HG03159 (cell line): Measurements from ENCODE around the gene KIAA1671.

Source experiments
- ATAC-seq: cut with Tn5 transposase; IDR thresholded peaks from one replicate; pipeline ENCODE4 v1.9.1; 2021; ENCODE audit warnings: mild to moderate bottlenecking, moderate library complexity; ENCODE audit not compliant: unreplicated experiment

The KIAA1671 gene

DNA sequence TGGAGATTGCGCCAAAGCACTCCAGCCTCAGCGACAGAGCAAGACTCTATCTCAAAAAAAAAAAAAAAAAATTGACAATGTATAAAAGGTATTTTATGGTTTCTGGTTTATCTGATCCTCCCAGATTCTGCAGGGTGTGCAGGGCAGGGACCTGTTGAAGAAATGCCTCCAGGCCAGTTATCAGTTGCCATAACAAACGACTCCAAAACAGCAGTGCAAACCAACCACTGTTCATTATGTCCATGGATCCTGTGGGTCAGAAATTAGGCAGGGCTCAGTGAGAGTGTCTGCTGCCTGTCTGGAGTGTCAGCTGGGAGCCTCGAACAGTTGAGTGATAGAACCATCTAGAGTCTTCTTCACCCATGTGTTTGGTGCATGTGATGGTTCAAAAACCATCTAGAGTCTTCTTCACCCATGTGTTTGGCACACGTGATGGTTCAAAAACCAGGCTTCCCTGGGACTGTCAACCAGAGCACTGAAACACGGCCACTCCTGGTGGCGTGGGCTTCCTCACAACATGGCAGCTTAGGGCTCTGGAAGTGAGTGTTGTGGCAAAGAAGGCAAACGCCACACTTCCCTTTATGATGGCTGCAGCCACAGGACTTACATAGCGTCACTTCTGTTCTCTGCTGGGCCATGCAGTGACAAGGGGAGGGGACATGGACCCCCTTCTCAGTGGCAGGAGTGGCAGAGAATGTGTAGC, 132.0 kb downstream of the KIAA1671 start:
- no peak for ATAC-seq

DNA sequence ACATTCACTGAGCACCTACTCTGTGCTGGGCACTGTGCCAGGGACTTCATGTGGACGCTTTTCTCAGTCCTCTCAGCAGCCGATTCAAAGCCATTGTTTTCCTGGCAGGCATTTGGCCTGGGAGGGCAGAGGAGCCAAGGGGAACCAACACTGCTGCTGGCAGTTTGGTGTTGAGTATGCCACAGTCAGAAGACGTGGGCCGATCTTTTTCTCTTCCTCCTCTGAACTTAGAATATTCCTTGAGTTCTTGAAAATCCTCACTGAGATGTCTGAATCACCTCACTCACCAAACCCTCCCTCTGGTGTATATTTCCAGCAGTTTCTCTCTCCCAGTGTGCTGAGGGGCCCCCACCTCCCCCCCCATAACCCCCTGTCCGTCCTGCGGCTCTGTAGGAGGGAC, 132.6 kb downstream of the KIAA1671 start:
- no peak for ATAC-seq

DNA sequence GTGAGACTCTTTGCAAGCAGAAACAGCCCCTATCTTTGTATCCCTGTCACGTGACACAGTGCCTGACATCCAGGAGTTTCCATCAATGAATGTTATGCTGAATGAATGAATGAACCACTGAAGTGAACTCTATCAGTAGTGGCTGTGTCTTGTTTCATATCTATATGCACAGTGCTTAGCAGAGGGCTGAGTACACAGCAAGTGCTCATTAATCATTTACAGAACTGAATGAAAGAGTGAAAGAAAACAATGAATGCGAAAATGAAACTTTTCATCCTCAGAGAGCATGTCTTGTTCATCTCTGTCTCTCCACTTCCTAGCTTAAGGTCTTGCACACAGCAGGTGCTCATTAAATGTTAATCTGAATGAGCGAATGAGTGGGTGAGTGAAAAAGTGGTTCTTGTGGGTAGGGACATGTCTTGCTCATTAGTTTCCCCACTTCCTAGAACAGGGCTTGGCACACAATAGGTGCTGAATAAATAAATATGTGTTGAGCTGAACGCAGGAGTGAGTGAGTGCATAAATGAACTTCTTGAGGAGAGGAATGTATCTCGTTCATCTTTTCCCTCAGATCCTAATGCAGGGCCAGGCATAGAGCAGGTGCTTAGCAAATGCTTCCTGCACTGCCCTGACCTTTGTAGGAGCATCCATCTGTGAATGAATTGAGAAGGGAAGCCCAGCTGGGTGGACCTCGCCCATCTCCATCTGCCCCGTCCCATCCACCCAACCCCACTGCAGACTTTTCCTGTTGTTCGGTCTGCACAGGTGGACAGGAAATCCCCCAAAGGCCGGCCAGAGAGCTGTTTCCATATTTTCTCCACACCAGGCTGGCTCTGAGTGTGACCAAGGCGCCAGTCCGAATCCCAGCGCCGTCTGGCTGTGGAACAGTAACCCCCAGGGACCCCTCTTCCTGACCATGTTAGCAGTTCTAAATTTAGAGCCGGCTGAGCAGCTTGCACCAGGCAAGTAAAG, 133.7 kb downstream of the KIAA1671 start:
- ATAC-seq, result peak; percentile 75

DNA sequence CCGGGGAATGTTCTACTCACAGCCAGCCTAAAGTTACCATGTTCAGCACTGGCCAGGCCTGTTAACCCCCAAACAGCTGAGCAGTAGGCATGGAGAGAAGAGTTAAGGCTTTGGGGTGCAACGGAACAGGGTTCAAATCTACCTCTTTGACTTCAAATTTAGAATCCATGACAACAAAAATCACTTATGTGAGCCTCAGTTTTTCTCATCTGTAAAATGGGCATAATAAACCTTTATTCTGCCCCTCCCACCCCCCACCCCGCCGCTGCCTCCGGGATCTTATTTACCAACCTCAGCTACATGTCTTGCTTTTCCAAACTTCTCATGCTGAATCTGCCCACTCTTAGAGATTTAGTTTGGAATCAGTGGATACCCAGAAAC, 134.4 kb downstream of the KIAA1671 start:
- no peak for ATAC-seq

DNA sequence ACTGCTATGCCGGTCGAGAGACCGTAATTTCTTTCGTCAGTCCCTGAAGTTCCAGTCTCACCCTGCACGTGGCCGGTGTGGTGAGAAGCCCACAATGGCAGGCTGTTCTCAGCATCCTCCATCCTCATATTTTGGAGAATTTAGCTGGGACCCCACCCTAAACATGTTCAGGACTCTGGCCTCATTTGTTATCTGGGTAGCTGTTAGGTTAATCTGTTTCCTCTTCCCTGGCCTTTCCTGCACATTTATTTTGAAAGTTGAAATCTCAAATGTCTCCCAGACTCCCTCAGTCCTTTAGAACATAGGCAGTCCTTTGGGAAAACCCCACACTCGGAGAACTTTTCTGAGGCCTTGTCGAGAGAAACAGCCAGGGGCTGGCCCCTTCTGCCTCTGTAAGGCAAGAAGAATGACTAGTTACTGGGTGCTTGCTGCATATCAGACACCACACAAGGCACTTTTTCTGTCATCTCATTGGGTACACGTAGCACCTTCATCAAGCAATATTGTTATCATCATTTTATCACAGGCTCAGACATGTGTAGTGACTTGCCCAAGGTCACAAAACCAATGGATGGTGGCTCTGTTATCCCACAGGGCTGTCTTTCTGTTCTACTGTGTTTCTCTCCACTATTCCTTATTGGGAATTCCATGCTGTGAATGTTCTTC, 137.8 kb downstream of the KIAA1671 start:
- no peak for ATAC-seq

DNA sequence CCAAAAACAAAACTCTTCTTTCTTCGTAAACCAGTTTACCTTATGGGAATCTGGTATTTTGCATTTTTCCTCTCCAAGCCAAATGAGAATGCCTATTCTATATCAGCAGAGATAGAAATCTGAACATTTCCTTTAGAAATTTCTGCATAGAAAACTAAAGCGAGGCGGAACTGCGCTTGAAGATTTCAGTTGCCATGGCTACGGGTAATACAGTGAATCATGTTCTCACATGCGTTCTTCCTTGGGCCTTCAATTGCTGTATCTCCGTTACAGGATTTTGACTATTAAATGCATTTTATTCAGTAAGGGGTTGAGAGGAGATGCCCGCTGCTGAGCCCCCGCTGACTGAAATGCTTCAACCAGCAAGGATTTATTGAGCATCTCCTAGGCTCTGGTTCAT, 138.9 kb downstream of the KIAA1671 start:
- no peak for ATAC-seq

DNA sequence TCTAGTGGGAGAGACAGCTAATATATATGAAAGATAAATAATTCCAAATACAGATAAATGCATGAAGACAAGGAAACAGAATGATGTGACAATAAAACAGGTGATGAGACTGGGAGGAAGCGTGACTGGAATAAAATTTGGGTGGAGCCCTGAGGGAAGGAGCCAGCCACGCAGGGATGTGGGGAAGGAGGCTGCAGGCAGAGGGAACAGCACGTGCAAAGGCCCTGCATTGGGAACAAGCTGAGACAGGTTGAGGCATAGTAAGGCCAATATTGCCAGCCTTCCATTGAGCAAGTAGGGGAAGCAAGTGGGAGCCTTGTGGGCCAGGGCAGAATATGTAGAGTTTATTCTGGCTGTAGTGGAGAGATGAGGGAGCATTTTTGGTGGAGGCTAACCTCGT, 139.6 kb downstream of the KIAA1671 start:
- ATAC-seq, result no peak

DNA sequence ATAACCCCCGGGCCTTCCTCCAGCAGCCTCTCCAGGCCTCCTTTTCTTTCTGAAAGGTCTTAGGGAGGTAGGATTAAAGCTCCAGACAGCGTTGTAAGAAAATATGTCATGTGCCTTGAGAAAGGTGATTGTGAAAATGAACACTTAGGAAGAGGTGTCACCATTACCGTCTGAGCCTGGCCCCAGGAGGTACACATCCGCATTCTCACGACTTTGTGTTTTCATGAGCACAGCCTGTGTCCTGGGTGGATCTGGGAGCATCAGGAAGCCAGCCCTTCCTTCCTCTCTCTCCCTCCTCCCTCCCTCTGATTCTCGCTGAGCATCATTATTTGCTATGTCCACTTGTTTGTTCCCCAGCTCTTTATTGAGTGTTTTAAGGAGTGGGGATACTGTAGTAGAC, 142.1 kb downstream of the KIAA1671 start:
- ATAC-seq, result no peak

DNA sequence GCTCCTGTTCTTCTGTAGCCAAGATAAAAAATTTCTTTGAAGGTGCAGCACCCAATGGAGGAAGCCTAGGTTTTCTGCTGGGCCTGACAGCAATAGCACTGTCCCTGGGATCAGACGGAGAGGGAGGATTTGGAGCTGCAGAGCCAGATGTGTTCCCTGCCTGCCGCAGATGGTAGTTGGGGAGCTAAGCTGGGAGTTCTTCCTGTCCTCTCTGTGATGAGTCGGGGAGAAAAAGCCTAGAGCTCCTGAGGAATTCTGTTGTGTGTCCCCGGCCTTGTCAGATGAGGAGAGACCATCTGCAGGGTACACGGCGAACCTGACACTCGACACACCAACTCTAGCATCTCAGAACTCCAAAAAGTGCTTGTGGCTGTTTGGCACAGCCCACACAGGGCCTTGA, 143.4 kb downstream of the KIAA1671 start:
- no peak for ATAC-seq

DNA sequence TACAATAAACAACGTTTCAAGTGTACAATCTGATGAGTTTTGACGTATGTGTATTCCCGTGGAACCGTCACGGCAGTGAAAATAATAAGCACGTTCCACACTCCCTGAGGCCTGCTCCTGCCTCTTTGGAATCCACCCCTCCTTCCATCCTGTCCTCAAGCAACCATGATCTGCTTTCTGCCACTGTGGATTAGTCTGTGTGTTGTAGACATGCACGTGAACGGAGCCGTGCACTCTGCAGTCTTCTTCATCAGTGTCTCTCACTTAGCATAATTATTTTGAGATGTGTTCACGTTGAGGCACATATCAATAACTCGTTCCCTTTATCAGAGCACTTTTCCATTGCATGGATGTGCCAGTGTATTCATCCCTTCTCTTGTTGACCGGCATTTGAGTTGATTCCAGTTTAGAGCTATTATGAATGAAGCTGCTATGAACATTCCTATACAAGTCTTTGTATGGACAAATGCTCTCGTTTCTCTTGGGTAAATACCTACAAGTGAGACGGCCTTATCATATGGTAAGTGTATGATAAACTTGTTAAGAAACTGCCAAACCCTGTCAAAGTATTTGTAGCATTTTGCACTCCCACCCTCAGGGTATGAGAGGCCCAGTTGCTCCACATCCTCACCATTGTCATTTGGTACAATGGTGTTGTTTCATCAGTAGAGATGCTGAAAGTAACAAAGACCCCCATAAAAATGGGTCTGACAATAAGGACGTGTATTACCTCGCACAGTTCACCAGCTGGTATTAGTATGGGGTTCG, 144.3 kb downstream of the KIAA1671 start:
- no peak for ATAC-seq

DNA sequence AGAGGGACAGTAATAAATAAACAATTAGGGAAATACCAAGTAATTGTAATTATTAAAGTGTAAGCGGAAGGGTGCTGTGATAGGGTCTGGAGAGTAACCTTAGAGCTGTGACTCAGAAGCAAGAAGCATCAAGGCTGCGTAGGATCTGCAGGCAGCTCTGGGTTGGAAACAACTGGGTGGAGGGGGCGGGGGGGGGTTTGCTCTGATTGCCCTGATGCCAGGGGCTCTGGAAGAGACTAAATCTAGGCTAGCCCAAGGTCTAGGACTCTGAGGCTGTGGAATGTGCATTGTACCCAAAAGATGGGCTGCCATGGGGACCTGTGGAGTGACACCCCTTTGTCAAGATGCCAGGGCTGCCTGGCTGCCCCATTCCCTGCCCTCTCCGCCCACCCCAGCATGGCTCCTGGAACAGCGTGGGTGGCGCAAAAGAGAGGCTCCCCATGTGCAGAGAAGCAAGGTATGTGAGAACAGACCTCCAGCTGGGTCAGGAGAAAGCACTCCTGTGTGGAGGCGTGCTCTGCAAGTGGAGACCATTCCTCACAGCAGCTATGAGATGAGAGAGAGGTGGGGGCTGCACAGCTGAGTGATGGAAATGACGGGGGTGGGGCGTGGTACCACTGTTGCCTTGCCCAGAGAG, 146.0 kb downstream of the KIAA1671 start:
- no peak for ATAC-seq

DNA sequence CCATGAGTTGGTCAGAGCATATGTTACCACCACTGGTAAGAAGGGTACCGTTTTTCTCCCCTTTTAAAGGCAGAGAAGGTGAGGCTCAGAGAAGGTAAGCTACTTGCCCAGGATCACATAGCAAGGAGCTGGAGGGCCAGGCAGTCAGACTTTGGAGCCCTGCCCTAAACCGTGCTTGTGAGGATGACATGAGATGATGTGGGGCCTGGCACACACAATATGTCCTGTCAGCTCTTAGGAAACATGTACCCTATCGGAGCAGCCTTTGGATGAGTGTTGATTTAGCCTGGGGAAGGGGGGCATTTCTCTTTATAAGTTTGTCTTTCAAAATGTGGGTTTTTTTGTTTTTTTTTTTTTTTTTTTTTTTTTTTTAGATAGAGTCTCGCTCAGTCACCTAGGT, 146.7 kb downstream of the KIAA1671 start:
- ATAC-seq, result no peak

DNA sequence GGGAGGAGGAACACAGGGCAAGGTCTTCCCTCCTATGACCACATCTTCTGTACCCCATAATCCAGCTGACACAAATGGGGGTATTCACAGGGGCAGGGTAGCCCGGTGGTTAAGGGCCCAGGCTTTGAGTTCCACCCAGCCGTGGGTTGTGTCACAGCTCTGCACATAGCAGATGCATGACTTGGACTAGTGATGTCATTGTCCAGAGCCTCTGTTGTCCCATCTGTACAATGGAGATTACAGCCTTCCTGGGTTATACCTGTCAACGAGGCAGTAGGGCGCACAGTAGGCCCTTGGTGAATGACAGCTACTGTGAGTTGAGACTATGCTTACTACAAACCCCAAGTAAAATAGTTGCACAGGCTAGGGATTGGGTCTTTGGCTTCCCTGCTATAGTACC, 147.9 kb downstream of the KIAA1671 start:
- no peak for ATAC-seq

DNA sequence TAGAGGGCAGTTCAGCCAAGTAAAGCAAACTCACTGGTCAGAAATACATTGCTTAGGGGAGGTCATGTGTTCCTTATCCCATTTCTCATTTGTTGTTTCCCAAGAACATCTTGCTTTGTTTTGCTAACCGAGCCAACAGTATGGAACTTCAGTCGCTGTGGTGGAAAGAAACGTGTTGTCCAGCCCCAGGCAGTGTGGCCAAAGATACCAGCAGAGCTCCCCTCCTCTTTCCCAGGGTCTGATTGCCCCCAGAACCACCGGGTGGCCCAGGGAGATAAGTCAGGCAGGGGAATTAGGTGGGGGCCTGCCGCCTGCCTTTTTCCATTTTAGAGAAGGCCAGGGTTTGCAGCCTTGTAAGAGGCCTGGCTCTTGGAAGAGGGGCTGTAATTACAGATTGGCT, 148.4 kb downstream of the KIAA1671 start:
- ATAC-seq, result no peak

DNA sequence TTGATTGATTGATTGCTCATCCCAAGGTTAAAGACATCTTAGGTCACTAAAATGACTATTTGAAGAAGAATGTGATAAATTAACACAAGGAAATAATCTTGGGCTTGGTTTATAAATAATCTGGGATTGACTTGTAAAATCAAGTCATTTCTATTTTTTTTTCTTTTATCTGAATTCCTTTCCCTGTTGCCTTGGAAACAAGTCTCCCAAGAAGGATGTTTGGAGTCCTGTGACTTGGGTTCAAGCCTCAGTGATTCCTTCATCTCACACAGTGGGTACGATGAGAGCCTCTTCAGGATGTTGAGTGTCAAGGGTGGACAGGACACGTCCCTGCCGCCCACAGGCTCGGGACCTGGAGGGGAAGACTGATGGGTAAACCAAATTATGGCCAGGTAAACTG, 149.0 kb downstream of the KIAA1671 start:
- ATAC-seq, result no peak

DNA sequence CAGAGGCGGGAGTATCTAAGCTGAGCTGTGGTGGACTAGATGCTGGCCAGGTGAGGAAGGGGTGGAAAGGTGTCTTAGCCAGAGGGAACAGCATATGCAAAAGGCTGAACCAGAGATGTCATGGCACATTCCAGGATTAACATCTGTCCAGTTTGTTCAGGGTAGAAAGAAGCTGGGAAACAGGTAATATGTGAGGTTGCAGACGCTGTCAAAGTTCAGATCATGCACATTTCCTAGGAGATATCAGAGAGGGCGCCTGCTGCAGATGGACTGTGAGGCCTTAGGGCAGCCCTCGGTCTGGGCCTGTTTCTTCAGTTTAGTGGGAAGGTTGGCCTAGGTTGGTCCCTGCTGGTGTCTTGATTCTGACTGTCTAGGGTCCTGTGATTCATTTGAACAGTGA, 149.5 kb downstream of the KIAA1671 start:
- no peak for ATAC-seq

DNA sequence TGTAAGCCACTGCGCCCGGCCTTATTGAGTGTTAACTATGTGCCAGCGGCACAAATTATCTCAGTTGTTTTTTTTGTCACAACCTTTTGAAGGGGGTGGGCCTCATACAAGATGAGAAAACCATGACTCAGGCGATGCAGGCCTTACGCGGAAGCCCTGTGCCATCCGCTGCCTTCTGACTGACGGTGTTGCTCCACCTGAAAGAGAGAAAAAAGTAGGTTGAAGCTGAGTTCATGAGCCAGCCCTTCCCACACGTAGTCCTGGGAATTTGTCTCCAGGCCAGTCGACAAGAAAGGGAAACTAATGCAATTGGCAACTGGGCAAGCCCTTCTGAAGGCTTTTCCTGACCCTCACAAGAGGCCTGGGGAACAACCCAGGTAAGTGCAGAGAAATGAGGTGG, 150.2 kb downstream of the KIAA1671 start:
- no peak for ATAC-seq

DNA sequence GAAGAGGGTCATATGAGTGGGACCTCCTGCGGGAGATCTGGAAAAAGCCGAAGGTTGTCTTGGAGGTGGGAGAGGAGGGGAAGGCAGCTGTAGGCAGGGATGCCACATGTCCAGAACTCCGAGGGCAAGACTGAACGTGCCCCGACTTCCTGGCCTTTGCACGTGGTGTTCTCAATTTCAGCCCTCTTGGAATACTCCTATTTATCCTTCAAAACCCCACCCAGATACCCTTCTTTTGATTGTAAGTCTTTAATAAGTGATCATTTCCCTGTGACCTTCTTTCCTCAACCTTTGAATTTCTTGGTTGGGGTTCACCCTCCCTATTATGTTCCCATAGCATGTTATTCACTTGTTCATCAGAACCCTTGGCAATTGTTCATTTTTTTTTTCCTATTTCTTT, 151.9 kb downstream of the KIAA1671 start:
- ATAC-seq, result no peak

DNA sequence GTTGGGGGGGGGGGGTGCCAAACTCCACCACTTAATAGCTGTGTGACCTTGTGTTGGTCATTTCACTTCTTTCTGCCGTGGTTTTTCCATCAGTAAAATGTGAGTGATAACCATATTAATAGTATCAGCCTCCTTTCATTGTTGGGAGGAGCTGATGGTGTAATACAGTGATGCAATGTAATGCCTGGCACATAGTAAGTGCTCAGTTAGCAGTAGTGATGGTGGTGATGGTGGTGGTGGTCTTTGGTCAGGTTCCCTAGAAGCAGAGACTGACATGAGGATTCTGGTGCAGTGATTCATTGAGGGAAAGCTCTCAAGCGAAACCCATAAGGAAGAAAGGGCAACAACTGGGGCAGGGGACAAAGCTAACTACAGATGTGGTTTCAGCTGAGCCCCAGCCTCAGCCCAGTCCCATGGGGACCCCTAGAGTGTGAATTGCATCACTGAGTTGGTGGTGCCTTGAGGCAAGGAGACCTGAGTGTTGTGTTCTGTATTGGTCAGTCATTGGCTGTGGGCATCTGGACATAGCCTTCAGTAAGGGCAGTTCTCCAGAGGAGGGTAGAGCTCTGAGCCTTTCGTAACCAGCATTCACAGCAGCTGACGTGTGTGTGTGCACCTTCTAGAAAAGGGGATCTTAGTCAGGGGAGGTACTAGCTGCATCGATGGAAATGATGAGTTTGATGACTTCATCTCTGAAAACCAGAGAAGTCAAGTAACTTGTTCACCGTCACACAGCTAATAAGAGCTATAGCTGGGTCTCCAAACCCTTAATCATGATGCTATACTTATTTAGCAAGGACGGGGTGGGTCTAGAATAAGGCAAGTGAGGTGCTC, 153.5 kb downstream of the KIAA1671 start:
- ATAC-seq, result no peak
